CD4-positive, alpha-beta T cell treated with Interferon alpha-2 for 1 hour (primary cell): ENCODE data around the gene PPM1B.
"Not testable (repeated sequence)": the region's sequence is repeated elsewhere in the genome, so short reads cannot be mapped to it uniquely, and the experiment has no call there.

ENCODE experiments used
- DNase-seq, 2 donors: peaks; one replicate each; pipeline ENCODE4 v3.0.0-alpha.2; 2020 to 2022

The PPM1B gene

DNA sequence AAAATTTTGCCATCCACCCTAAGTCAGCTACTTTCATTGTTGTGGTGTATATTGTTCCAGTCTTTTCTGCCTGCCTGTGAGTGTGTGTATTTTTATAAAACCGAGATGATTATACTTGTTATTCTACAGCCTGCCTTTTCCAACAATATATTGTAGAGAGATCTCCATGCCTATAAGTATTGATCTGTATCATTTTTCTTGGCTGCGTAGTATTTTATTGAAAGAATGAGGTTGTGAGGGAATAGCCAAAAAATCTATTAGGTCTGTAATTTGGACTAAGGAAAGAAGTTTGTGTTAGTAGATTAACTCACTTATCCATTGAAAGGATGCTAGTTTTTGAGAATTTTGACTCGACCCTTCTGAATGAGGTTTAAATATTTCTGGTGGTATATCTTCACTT is 34.9 kb downstream of the PPM1B start:
- no peak for DNase-seq

DNA sequence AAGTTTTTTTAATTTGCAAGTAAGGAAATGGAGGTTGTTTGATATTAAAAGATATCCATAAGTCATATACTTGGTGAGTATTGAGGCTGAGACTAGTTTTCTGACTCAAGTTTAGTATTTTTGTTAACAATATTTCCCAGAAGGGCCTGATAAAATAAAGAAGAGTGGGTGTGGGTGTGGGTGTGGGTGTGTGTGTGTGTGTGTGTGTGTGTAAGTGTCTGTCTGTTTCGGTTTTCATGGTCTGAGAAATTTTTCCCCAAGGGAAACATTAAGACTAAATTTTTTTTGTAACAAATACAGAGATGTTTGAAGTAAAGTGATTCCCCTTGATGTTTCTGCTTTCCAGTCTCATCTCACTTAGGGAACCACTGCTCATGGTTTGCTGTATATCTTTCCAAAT is 36.5 kb downstream of the PPM1B start:
- peak in 1 of 2 donors; percentile 8 for DNase-seq

DNA sequence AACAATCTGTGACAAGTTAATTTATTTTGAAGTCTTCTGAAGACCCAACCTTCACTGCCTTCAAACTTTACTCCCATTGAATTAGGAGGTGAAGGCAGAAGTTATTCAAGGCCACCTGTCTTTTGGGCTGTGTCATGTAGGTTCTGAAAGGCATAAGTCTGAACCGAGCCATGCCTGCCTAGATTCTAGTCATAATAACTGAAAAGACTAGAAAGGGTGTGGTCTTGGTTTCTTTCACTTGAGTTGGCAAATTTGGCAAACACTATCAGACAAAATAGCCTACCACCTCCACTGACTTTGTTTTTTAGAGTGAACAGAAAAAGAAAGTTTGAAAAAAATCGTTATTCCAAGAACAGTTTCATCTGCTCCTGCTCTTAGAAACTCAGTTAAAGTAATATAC is 38.4 kb downstream of the PPM1B start:
- no peak for DNase-seq

DNA sequence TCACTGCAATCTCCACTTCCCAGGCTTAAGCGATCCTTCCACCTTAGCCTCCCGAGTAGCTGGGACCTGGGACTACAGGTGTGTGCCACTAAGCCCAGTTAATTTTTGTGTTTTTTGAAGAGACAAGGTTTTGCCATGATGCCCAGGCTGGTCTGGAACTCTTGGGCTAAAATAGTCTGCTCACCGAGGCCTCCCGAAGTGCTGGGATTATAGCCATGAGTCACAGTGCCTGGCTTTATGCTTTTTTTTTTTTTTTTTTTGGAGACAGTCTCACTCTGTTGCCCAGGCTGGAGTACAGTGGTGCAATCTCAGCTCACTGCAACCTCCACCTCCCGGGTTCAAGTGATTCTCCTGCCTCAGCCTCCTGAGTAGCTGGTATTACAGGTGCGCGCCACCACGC is 39.0 kb downstream of the PPM1B start:
- DNase-seq: not testable (repeated sequence)

DNA sequence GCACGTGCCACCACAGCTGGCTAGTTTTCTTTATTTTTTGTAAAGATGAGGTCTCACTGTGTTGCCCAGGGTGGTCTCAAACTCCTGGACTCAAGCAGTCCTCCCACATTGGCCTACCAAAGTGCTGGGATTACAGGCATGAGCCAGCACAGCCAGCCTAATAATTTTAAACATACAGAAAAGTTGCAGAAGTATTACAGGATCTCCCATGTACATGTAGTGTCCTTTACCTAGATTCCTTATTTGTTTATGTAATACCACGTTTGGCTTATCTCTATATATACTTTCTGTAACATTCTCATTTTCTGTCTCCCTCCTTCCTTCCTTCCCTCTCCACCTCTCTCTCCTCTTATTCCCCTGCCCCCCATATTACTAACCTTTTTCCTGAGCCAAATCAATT is 41.7 kb downstream of the PPM1B start:
- no peak for DNase-seq

DNA sequence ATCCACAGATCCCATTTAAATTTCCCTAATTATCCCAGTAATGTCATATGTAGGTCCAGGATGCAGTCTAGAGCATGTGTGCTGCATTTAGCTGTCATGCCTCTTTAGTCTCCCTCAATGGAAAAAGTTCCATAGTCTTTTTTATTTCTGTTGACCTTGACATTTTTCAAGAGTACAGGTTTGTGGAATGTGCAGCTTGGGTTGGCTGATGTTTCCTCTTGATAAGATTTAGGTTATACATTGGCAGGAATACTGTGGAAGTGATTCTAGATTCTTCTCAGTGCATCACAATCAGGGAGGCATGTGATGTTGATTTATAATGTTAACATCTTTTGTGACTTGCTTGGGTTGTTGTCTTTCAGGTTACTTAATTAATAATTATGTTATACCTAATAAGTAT is 42.5 kb downstream of the PPM1B start:
- DNase-seq: no peak

DNA sequence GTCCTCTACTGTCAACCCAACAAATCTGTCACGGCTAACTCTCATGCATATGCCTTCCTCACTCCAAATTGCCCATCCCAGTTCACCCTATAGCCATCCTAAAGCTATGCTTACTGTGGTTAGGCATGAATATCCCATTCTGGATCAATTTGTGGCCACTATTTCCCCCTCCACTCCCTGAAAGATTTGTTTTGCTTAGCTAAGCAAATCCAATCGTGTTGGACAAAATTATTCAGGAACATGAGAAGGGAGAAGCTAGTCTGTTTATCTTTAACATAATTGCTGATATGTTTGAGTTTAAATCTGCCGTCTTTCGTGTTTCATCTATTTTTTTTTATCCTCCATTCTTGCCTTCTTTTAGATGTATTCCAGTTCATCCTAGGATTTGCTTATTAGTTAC is 43.6 kb downstream of the PPM1B start:
- no peak for DNase-seq

DNA sequence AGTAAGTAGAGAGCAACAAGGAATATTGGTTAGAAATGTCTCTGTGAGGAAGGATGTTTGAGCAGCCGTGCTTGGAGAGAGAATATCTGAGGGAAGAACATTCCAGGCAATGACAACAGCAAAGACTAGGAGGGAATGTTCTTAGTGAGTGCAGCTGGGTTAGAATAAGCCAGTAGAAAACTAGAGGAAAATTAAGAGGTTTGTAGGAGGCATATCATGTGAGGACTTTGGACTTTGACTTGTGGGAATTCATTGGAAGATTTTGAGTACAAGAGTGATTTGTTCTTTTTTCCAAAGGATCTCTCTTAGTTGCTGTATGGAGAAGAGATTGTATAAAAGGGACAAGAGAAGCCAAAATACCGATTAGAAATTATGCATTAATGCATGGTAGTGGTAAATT is 47.2 kb downstream of the PPM1B start:
- no peak for DNase-seq

DNA sequence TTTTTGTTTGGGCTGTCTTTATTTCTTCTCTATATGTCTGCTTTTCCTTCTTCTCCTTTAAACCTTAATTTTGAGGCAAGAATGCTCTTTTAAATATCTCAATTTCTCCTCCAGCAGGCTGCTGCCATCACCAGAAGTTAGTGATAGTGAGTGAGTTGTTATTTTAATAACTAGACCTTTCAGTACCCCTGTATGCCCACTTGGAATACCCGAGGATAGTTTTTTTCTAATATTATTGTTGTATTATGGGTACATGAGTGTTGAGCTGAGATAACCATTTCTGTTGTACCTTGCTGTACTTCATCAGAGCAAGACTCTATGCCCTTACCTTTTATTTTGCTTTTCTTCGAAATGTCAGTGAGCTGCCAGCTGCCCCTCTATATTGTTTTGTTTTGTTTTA is 50.1 kb downstream of the PPM1B start:
- no peak for DNase-seq

DNA sequence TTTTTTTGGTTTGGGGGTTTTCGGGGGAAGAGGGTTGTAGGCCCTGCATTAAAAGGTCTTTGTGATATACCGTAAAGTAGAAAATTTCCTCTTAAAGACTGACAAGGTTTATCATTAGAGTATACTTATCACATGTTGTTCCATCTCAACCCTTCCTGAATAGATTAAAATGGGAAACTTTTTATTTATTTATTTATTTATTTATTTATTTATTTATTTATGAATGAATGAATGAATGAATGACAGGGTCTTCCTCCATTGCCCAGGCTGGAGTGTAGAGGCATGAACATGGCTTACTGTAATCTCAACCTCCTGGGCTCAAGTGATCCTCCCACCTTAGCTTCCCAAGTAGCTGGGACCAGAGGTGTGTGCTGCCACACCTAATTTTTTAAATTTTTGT is 58.1 kb downstream of the PPM1B start:
- DNase-seq: no peak

DNA sequence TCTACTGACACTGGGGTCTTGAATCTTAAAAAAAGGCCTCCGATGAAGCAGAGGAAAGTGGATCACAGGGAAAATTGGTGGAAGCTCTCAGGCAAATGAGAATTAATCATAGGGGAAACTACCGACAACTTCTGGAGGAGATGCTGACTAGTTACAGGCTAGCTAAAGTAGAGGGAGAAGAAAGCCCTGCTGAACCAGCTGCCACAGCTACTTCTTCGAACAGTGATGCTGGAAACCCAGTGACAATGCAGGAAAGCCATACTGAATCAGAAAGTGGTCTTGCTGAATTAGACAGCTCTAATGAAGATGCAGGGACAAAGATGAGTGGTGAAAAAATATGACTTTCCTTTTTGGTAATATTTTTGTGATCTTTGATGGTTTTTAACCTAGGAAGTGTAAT is 61.7 kb downstream of the PPM1B start:
- no peak for DNase-seq

DNA sequence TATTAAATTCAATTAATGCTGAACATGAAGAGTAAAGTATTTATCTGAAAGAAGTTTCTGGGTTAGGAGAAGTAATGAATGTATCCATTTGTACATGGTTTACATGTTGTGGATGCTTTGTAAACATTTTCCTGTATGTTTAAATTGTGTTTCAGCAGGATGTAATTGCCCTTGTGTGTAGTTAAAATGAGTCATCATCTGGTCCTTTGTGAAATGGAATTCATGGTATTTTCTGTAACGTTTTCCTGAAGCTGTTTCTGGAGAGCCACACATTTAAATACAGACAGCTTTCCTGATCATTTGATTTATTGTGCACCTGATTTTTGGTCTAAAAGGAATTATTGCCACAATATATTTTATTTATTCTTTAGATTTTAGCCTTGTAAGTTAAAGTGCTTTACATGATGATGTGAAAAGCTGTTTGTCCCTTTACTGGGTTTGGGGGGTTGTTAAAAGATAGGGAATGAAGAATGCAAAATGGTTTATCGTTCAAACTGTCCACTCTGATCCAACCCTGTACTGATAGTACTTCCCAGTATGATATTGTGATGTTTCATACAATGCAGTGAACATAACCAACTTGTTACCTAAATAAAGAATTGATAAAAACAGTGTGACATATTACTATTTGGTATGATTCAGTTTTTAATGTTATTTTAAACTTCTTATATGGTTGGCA is 64.9 kb downstream of the PPM1B start:
- DNase-seq: no peak

DNA sequence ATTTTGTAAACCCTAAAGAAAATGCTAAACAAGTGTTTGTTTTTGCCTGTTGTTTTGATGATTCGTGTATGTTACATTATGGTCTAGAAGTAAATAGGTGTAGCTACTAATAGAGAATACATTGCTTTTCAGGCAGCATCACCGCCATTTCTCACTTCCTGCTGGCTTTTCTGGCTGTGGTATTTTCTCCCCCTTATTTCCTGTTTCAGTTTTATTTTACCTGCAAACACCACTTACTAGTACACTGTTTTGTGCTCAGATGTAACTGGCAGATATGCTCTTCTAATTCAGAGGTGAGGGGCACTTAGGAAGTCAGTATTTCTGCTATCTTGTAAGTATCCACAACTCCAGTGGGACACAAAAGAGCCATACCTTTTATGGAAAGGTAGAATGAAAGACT is 68.5 kb downstream of the PPM1B start:
- DNase-seq: peak; percentile 14 to 63

DNA sequence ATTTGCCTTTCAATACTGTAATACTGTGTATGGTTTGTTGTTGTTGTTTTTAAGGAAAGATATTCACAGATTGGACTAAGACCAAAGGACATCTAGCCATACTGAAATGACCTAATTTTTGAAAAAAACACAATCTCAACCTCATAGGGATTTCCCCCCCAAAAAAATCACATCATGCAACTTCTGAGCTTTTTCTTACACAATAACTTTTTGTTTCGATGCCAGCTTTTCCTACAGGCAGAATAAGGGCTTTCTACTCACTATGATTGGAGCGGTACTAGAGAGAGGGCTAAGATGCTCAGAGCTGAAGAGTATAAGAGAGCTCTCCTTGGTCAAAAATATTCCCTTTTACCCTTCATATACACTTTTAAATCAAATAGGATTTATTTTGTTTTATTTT is 74.2 kb downstream of the PPM1B start:
- no peak for DNase-seq

DNA sequence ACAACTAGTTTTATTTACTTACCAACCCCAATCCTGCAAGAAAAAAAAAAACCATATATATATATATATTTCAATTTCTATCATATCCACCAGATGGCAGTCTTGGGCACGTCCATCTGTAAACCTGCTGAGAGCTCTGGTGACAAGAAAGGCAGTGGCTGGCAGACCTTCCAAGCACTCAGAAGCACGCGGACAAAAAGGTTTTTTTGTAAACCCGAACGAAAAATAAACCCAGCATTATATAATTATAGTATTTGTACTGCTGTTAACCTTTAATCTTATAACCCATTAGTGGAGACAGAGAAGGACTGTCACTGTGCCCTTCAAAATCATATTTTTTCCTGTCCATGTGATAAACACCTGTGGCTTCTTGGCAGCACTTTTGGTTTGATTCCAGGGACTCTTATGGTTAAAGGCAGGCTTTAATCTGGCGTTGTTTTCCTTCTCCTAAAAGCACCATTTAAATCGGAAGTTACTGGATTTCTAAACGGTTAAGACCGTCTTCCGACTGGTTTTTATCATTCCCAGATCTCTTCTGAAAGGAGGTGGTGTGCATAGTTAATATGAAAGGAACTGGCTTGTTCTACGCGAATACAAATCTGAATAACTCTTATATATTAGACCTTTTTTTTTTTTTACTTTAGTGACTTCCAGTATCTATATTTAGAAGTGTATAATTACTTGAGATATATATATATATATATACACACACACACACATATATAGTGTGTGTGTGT is 75.6 kb downstream of the PPM1B start:
- DNase-seq: peak; percentile 51 to 76

DNA sequence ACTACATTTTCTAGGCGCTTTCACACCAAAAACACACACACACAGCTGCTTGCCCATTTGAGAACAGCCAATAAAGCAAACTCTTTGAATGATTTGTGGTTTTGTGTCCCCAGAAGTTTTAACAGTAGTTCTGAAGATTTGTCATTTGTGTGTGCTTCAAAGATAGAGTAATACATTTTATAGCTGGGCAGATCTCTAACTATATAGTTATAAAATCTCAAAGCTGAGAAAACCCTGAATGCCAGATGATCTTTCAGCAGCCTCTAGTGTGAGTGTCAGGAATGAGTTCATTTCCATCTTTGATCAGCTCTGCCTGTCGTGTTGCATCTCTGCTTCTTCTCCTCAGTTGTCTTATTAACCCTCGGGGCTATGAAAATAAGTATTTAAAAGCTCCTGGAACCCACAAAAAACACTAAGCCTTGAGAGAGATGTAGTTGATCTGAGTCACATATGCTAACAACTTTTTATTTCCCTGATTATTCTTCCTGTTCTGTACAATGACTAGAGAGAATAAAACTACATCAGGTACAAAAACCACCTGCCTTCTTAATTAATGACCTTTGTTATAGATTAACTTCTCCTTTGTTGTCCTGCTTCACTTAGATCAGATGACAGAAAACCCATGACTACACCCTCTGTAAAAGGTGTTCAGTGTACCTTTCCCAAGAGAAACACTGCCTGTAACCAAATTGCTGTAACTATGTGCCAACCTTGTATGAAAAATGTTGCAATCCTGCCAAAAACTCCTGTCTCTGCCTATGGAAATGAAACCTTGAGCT is 76.6 kb downstream of the PPM1B start:
- DNase-seq: no peak

DNA sequence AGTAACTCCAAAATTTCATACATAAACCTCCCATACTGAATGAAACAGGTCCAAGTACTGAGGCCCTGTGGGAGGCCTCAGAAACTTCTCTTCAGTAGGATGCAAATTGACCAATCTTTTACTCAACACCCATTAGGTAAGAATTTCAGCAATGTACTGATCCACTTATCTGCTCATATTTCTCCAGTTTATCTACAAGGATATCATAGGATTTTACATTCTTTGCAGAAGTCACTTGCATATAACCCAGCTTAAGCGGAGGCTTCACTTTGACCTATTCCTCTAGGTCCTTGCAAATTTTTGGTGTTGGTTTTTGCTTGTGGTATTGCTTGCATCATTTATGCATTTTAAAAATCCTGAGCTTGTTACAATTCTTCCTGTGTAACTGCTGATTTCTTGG is 77.8 kb downstream of the PPM1B start:
- DNase-seq: no peak

DNA sequence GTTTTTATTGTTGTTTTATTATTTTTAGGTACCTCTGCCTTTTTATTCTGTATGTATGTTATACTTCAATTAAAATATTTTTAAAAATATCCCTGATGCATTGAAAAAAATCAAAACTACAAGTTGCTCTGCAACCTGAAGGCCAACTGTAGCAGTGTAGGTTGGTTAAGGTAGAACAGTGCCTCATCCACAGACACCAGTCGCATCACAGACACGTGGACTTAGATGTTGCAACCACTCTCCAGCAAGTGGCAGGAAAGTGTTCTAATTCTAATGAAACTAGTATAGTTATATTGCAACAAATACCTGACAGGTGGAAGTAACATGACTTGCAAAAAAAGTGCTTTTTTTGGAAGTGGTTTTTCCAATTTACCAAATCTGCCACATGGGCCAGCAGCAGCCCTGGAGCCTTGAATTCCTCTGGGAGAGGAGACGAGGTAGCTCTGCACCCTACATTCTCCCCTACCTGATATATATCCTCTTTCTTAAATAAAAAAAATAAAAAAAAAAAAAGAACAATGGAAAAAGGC is 78.2 kb downstream of the PPM1B start:
- DNase-seq: no peak

DNA sequence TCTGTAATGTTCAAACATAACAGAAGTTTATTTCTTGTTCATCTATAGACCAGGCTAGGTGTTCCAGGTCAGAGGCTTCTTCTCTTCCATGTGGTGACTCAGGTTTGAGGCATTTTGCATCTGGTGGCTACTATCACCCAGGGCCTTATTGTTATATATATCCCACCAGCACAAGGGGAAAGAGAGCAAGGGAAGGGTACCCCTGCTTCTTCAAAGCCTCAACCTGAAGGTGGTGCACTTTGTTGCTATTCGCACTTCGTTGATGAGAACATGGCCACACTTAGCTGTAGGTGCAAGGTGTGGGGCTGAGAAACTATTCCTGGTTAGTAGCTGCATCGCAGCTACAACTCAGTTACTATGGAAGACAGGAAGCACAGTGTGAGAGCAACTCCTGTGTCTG is 79.2 kb downstream of the PPM1B start:
- no peak for DNase-seq

DNA sequence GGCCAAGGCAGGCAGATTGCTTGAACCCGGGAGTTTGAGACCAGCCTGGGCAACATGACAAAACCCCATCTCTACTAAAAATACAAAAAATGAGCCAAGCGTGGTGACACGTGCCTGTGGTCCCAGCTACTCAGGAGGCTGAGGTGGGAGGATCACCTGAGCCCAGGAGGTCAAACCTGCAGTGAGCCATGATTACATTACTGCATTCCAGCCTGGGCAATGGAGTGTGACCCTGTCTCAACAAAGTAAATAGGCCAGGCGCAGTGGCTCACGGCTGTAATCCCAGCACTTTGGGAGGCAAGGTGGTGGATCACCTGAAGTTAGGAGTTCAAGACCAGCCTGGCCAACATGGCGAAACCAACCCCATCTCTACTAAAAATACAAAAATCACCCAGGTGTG is 80.6 kb downstream of the PPM1B start:
- DNase-seq: not testable (repeated sequence)

DNA sequence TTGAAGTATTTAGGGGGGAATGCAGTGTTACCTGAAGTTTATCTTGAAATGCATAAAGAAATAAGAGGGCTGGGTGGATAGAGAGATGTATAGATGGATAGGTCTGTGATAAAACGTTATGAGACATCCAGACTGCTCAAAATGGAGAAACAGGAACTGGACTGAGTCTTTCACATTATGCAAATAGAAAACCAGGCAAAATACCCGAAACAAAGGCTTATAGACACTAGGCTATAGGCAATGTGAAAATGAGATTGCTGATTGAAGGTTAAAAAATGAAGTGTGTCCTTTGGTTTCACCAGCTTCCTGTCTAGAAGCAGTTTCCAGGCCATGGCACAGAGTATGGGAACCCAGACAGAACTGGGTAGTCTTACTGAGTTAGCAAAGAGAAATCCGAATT is 81.7 kb downstream of the PPM1B start:
- DNase-seq: no peak

DNA sequence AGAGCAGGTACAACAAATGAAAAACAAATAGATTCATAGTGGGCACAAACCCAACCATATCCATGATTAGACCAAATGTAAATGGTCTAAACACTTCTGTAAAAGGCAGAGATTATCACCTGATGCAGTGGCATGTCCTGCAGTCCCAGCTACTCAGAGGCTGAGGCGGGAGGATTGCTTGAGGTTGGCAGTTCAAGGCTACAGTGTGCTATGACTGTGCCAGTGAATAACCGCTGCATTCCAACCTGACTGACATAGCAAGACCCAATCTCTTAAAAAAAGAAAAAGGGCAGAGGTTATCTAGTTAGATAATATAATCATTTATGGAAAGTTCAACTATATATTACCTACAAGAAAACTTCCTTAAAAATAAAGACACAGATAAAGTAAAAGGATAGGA is 85.3 kb downstream of the PPM1B start:
- no peak for DNase-seq

DNA sequence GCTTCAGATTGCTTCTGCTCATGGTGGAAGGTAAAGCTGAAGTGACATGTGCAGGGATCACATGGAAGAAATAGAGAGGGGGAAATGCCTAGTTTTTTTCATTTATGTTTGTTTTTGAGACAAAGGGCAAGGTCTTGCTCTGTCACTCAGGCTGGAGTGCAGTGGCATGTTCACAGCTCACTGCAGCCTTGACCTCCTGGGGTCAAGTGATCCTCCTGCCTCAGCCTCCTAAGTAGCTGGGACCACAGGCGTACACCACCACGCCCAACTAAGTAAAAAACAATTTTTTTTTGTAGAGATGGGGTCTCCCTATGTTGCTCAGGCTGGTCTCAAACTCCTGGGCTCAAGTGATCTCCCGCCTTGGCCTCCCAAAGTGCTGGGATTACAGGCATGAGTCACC is 87.0 kb downstream of the PPM1B start:
- not testable (repeated sequence) for DNase-seq

DNA sequence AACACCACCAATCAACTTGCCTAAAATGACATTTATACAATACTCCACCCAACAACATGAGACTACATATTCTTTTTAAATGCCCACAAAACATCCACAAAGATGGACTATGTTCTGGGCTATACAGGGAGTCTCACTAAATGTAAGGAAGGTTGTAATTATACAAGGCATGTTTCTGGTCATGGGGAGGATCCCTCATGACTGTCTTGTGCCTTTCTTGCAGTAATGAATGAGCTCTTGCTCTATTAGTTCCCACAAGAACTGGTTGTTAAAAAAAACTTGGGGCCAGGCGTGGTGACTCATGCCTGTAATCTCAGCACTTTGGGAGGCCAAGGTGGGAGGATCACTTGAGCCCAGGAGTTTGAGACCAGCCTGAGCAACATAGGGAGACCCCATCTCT is 89.1 kb downstream of the PPM1B start:
- not testable (repeated sequence) for DNase-seq
